Activated T-helper 9 cell treated with anti-CD3 and anti-CD28 coated beads, Interleukin-2, amount 50 U/mL, for 16 hours (primary cell): ENCODE measurements around the gene MYBPC2.
A peak's percentile ranks its signal among the peaks of the same experiment; 100 is the strongest.
"Not testable (repeated sequence)": the region's sequence is repeated elsewhere in the genome, so short reads cannot be mapped to it uniquely, and the experiment has no call there.

ENCODE experiments used
- DNase-seq: peaks from one replicate; pipeline ENCODE4 v3.0.0-alpha.2; 2020; ENCODE audit warnings: low read depth

MYBPC2 gene

DNA sequence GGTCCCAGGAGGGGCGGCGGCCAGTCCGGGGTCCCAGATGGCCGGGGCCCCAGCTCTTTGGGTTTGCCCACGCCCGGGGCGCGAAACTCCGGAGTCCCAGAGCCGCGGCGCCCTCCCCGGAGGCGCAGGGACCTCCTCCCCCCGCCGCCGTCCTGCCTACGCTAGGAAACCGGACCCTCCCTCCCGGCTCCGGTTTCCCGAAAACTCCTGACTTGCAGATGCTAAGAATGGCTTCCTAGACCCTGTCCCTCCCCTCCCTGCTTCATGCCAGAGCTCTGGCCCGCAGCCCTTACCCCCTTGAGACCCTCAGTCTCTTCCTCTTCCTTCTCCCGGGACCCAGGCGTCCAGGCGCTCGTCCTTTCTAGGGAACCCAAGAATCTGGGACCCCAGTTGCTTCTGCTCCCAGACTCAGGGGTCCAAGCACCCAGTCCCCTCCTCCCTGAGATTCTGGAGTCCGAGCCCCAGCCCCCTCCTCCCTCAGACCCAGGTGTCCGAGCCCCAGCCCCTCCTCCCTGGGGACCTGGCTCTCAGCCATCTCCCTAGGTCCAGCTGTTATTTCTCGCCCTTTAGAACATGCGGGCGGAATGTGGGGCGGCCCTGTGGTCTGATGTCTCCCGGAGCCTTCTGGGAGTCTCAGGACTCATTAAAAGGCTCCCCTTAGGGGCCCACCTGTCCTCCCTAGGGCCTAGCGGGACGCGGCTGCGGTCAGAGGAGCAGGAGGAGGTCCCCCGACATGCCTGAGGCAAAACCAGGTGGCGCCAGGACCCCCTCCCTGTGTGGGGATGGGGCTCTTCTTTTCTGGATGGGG, at the start of gene MYBPC2:
TSS of gene MYBPC2 (plus strand) at position 672 of the 808 bp plus-strand sequence. CDS start at position 734, 62 bp downstream.
- no peak for DNase-seq

DNA sequence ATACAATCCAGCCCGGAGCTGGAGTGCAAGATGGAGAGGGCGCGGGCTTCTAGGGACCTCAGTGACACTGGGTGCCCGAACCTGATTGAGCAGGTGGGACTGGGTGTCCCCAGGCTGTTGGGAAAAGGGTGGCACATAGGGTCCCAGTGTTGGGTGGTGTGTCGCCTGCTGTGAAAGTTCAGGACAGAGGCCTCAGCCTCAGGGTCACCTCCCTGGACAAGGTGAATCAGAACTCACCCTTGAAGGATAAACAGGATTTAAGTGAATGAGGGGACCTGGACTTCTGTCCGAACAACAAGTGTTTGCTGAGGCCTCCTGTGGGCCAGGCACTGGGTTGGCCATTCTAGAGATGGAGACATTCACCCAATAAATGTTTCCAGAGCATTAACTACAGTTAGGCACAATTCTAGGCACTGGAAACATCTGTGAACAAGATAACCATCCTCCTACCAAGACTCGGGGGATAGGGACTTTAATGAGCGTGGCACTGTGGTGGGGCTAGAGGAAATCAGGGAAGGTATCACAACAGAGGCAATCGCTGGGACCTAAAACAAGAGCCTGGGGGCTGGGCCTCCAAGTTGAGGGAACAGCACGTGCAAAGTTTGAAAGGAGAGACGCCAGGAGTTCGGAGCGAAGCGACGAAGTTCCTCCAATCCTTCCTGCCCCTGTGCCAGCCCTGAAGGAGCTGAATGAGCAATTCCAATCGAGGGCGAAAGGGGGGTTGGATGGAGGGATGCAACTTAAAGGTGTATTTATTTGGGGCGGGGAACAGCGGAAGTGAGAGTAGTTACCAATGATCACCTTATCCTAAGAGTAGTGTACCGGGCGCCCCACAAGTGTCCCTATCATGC, 49.5 kb upstream of the MYBPC2 start:
- DNase-seq = no peak

- DNase-seq = peak; percentile 98
Measured at GRCh38 chr19:50383852-50384684, 48.6 kb upstream of the MYBPC2 start, which contains the start of gene POLD1. Gene POLD1 (plus strand): TSS chr19:50384347. CDS start chr19:50398852, 14,505 bp downstream.

GRCh38 chr19:50384685-50385535, 47.8 kb upstream of the MYBPC2 start:
- no peak for DNase-seq

GRCh38 chr19:50387176-50387867, 45.4 kb upstream of the MYBPC2 start:
- no peak for DNase-seq

- no peak for DNase-seq
Measured at GRCh38 chr19:50387868-50388245, 44.8 kb upstream of the MYBPC2 start.

GRCh38 chr19:50390295-50390694, 42.4 kb upstream of the MYBPC2 start:
- not testable (repeated sequence) for DNase-seq

DNA sequence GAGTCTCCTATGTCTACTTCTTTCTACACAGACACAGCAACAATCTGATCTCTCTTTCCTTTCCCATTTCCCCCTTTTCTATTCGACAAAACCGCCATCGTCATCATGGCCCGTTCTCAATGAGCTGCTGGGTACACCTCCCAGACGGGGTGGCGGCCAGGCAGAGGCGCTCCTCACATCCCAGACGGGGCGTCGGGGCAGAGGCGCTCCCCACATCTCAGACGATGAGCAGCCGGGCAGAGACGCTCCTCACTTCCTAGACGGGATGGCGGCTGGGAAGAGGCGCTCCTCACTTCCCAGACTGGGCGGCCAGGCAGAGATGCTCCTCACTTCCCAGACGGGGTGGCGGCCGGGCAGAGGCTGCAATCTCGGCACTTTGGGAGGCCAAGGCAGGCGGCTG, 41.7 kb upstream of the MYBPC2 start:
- DNase-seq = not testable (repeated sequence)

- DNase-seq = no peak
Measured at GRCh38 chr19:50392759-50393158, 39.9 kb upstream of the MYBPC2 start.

- DNase-seq = no peak
Measured at GRCh38 chr19:50393589-50393988, 39.1 kb upstream of the MYBPC2 start.

- DNase-seq = no peak
Measured at GRCh38 chr19:50394017-50394416, 38.7 kb upstream of the MYBPC2 start.

- no peak for DNase-seq
Measured at GRCh38 chr19:50398675-50399367, 33.9 kb upstream of the MYBPC2 start.

DNA sequence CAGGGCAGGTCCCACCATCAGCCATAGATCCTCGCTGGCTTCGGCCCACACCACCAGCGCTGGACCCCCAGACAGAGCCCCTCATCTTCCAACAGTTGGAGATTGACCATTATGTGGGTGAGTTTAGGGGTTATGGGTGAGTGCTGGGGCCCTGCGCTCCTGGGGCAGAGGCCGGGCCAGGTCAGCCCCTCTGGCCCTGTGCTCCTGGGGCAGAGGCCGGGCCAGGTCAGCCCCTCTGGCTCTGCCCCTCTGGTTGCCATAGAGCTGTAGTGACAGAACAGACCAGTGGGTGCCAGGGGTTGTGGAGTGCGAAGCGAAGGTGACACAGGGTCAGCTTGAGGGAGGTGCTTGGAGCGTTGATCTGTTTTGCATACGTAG, 33.3 kb upstream of the MYBPC2 start:
- no peak for DNase-seq

DNA sequence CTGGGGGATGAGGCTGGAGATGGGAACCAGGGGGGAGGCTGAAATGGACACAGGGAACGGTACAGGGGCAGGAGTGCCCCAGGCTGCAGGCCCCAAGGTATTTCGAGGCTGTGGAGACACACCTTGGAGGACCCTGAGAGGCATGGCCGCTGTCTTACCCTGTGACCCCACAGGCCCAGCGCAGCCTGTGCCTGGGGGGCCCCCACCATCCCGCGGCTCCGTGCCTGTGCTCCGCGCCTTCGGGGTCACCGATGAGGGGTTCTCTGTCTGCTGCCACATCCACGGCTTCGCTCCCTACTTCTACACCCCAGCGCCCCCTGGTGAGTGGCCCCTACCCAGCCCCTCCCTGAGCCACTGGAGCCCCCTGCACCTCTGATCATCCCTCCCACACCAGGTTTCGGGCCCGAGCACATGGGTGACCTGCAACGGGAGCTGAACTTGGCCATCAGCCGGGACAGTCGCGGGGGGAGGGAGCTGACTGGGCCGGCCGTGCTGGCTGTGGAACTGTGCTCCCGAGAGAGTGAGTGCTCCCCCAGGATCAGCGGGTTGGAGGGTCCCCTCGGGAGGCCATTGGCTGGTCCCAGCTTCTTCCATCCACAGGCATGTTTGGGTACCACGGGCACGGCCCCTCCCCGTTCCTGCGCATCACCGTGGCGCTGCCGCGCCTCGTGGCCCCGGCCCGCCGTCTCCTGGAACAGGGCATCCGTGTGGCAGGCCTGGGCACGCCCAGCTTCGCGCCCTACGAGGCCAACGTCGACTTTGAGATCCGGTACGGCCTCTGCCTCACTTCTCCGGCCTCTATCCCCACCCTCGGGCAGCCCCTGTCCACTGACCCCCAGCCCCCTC, 30.9 kb upstream of the MYBPC2 start:
- no peak for DNase-seq

DNA sequence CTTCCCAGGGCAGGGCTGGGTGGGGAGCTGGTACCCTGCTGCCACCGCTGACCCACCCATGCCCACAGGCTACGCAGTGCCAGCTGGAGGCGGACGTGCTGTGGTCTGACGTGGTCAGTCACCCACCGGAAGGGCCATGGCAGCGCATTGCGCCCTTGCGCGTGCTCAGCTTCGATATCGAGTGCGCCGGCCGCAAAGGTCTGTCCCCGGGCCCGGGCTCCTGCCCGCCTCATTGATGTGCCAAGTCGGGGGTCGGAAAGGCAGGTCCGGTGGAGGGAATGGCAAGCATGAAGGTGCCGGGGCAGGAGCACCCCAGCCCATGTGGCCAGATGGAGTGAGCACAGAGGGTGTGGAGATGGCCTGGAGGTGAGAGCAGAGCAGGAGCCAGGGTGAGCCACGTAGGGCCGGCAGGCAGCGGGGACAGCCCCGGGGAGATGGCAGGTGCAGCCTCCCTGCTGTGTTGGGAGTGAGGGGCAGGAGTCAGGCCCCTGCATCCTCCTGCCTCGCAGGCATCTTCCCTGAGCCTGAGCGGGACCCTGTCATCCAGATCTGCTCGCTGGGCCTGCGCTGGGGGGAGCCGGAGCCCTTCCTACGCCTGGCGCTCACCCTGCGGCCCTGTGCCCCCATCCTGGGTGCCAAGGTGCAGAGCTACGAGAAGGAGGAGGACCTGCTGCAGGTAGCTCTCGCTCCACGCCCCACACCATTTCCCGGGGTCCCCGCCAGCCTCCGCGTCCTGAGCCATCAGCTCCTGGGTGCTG, 30.0 kb upstream of the MYBPC2 start:
- no peak for DNase-seq

DNA sequence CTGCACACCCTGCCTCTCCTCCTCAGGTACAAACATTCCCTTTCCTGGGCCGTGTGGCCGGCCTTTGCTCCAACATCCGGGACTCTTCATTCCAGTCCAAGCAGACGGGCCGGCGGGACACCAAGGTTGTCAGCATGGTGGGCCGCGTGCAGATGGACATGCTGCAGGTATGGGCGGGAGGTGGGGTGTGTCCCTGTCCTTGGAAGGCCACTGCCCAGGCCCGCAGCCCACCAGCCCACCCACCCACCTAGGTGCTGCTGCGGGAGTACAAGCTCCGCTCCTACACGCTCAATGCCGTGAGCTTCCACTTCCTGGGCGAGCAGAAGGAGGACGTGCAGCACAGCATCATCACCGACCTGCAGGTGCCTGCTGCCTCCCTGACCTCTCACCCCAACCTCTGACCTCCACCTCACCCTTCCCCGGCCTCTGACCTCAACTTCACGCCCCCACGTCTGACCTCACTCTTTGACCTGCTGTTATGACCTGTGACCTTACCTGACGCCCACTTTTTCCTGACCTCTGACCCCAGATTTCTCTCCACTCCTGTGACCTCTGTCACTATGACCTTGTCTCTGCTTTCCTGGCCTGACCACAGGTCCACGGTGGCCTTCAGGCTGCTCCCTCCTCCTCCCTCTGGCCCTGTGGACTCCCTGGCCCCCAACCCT, 26.4 kb upstream of the MYBPC2 start:
- DNase-seq = no peak

DNA sequence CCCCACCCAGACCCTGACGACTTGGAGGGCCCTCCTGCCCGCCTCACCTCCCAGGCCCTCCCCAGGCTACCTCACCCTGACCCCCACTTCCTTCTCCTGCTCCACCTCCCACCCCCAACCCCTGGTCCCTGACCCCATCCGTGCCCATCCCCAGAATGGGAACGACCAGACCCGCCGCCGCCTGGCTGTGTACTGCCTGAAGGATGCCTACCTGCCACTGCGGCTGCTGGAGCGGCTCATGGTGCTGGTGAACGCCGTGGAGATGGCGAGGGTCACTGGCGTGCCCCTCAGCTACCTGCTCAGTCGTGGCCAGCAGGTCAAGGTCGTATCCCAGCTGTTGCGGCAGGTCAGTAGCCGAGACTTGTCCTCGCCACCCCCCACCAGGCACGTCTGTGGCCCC, 25.9 kb upstream of the MYBPC2 start:
- no peak for DNase-seq

- no peak for DNase-seq
Measured at GRCh38 chr19:50409347-50409746, 23.3 kb upstream of the MYBPC2 start.
